GM21529 (cell line): ENCODE results near the gene ZNF516.
"Not testable (repeated sequence)": the region's sequence is repeated elsewhere in the genome, so short reads cannot be mapped to it uniquely, and the experiment has no call there.

Experiments
- ATAC-seq: cut with Tn5 transposase; IDR thresholded peaks from one replicate; pipeline ENCODE4 v1.9.1; 2021; ENCODE audit not compliant: unreplicated experiment

The ZNF516 gene

GRCh38 chr18:76473521-76473920 lies 21.5 kb downstream of the ZNF516 start:
- ATAC-seq, result not testable (repeated sequence)

GRCh38 chr18:76472829-76473228 lies 22.2 kb downstream of the ZNF516 start:
- no peak for ATAC-seq

- no peak for ATAC-seq
These were observed 23.4 kb downstream of the ZNF516 start for GRCh38 chr18:76471593-76471992.

DNA sequence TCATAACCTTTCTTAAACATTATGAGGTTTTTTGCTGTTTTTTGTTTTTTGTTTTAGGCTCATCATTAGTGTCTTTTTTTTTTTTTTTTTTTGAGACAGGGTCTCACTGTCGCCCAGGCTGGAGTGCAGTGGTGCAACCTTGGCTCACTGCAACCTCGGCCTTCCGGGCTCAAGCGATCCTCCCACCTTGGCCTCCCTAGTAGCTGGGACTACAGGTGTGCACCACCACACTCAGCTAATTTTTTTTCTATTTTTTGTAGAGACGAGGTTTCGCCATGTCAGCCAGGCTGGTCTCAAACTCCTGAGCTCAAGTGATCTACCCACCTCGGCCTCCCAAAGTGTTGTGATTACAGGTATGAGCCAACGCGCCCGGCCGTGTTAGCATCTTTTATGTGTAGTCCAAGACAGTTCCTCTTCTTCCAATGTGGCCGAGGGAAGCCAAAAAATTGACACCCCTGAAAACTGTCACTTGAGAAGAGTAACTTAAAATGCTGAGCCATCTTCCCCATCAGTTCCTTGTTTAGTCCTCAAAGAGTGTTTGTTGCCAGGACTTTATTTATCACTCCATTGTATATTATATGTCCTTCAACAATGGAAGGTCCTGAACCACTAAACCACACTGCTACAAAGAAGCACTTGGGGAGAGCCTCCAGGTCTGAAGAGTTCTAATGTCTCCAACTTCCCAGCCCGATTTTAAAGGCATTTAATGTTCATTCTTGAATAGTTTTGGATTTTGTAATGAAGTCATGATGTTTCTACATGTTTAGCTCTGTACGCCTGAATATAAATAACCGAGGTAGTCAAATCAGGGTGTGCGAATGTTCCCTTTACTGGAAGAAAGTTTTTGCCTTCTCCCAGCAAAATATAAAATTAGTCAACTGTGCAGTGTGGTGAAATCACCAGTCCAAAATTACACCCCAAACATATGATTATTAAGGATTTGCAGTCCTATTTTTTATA lies 26.4 kb downstream of the ZNF516 start:
- no peak for ATAC-seq

DNA sequence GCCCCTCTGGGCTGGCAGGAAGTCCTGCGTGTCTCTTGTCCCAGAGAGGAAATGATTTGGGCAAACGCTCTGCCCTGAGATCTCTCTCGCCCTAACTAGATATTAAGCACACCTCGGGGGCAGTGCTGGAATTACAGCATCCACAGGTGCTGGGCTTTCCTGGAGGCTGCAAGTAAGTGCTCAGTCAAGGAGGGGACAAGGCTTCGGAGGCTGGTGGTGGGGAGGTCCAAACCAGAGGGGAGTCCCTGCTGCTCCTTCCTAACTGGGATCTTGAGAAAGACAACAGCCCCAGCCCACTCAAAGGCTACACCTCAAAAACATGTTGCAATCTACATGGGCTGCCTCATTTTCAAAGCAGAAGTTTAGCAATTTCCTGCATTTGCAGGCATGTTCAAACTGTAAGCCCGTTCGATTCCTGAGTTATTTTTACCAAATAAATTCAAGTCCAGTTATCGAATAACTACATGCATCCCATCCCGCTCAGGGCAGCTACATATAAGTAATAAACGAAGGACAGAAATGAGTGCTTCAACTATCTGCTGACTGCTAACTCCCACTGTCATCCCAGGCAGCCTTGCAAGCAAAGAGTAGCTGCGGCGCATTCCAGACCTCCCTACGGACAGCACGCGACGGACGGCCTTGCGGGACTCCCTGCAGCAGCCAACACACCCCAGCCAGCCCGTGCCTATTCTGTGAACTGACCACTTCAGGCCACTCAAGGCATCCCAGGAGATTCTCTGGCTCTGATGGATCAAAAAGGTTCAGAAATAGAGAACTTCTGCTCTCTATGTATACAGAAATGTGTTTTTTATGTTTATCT lies 27.5 kb downstream of the ZNF516 start:
- no peak for ATAC-seq

DNA sequence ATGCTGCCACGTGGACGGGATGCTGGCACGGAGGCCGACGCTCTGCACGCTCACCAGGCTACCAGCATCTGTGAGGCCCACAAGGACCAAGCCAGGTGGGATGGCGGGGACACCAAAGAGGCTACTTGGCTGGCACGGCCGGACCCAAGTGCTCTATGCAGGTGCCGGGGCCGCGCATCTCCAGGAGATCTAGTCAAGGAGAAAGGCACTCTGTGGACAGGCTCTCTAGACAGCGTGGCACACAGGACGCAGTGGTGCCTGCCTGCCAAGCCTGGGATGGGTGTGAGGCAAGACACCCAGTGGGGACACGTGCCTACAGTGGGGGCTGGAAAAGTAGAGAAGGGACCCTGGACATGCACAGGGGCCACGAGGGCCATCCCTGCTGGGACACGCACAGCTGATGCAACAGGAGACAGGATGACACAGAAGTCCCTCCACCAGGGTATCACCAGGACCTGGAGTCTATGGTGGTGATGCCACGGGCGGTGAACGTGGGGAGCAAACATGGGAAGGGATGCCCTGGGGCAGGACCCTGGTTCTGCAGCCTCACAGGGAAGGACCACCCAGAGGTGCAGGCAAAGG lies 28.5 kb downstream of the ZNF516 start:
- ATAC-seq, result no peak

DNA sequence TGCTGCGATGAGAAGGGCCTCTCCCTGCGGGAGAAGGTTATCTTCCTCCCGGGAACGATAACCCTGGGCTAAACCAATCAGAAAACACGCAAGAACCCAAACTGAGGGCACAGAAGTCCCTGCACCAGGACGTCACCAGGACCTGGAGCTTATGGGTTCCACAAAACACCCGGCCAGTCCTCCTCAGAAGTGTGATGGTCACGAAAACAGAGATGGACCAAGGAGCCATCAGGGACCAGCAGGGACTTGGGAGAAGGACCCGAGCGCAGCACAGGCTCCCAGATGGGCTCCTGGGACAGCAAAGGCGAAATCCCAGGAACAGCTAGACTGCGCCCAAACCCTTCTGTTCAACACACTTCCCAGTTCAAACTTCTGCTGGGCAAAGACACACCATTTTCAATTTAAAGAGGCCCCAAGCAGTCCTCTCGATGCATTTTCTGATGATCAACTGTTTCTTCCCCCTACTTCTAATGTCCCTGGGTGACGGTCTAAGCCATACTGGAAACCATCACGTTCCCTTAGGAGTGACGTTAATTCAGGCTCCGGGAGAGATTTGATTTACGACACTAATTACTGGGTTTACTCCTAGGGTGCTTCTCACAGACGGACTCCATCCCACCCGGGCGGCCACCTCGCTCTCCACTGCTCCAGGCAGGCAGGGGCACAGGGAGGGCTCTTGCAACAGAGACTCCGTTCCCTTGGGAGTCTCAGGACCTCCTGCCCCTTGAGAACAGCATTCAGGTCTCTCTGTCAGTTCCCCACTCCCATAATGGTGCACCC lies 29.2 kb downstream of the ZNF516 start:
- ATAC-seq, result no peak

DNA sequence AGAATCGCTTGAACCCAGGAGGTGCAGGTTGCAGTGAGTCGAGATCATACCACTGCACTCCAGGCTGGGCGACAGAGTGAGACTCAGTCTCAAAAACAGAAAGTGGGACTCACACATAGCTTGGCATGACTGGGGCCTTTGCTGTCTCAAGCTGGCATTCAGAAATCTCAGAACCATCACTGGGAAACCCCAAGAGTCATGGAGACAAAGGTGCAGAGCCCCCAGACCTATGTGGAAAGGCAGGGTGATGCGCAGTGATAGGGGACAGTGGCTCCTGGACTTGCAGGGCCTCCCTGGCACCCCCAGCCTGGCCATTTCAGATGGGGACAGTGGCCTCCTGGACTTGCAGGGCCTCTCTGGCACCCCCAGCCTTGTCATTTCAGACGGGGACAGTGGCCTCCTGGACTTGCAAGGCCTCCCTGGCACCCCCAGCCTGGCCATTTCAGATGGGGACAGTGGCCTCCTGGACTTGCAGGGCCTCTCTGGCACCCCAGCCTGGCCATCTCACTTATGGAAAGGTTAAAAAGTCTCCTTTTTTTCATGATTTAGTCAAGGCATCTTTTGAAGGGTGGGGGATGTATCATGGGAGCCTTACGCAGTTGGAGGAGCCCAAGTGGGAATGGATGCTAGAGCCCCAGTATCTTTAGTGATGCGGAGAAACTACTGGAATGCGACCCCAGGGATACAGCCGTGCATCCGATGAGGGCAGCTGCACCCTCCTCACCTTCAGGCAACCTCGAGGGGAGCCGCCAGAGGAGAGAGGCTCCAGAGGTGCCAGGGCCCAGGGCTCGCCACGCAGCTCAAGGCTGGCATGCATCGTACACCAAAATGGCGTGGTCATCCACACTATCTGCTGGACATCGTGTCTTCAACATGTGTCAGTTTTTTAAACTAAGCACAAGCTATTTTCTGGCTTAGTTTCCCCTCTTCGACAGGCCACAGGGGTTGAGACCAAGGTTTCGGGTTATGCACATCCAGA lies 30.5 kb downstream of the ZNF516 start:
- no peak for ATAC-seq

GRCh38 chr18:76463872-76464271 lies 31.2 kb downstream of the ZNF516 start:
- no peak for ATAC-seq

DNA sequence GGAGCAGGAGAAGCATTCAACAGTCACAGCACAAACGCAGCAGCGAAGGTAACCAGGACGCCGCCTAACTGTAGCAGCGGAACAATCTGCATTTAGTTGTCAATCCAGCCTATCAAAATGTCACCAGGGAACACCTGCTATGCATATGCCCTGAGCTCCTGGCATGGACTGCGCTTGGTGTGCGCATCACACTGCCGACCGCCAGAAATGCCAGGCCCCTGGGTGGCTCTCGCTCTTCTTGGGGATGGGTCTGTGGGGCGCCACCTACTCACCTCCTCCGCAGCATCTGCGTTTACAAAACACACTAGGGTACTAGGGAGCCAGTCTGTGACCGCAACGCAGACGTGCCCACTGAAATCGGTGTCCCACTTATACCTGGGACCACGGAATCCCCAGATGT lies 31.7 kb downstream of the ZNF516 start:
- ATAC-seq, result no peak

DNA sequence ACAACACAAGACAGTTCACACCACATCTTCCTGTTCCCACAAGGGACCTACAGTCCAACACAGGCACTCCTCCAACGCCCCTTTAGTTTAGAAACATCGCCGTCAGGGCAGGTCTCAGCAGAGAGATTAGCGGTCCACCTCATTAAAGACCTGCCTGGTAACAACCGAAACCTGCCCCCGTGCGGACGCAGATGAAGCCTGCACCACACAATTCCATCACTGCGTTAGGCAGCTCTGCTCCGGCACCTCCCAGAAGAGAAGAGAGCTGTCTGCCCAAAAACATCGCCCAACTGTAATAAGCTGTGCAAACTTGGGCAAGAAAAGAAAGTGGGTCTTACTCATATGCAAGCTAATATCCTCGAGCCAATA lies 32.7 kb downstream of the ZNF516 start:
- no peak for ATAC-seq

- no peak for ATAC-seq
These were observed 33.2 kb downstream of the ZNF516 start for GRCh38 chr18:76461692-76462325.

DNA sequence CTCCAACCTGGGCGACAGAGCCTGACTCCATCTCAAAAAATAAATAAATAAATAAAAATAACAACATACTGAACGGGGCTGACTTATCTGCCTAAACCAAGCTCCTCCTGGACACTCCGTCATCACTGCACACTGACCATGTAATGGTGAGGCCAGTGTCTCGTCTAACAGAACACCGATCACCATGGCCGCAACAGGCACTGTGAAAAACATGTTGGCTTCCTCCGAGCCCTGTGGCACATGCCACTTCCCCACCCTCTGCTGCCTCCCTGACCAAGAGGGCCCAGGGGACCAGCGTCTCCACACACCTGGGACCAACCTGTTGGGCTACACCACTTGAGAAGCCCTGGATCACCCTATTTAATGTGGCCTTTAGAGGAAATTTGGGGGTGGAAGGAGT lies 33.9 kb downstream of the ZNF516 start:
- ATAC-seq, result no peak

DNA sequence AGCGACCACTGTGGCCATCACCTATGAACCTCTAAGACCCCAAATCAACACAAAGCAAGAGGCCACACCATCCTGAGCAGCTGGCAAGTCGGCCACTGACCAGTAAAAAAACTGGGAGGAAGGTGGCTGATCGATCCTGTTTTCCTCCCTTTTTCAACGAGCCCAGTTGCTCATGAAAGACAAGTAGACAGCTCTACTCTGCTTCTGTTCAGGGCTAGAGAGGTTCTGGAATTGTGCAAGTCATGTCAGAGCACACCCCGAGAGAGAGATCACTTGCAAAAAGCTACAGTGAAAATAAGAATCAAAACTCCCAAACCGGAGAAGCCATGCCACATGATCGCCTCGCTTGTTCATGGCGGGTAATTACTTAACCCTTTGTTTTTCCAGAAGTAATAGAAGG lies 34.6 kb downstream of the ZNF516 start:
- no peak for ATAC-seq

DNA sequence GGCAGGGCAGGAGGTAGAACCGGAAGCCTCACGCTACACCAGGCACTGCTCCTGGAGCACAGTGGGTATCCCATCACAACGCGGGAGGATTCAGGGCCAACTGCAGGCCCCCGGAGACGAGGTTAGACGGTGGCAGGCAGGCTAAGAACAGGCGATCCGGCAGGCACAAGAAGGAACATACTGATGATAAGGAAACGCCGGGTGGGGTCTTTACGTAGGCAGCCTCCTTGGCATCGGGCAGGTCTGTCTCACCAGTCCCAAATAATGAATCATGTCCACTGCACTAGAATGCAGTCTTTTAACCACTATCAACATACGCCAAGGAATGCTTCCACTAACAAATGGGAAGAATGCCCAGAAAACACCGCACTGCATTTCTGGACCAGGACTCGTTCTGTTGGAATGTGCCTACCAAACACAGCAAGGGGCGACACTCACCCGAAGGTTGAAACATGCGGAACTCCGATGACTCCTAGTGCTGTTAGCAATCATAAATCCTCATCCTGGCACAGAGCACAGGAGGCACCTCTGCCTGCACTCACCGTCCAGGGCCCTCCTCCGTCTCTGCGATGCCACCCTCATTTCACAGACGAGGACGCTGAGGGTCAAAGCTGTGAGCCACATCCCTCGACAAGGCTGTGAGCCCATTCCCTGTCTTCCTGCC lies 35.2 kb downstream of the ZNF516 start:
- ATAC-seq, result no peak

- ATAC-seq, result no peak
These were observed 35.7 kb downstream of the ZNF516 start for GRCh38 chr18:76459312-76459686.

- ATAC-seq, result no peak
These were observed 36.3 kb downstream of the ZNF516 start for GRCh38 chr18:76458522-76459311.

- ATAC-seq, result no peak
These were observed 37.1 kb downstream of the ZNF516 start for GRCh38 chr18:76457957-76458356.
